Smooth muscle cell (in vitro differentiated cells): Measurements from ENCODE around the gene PRSS27. TPM values are rescaled to one million over a fixed set of nuclear protein-coding genes. Genes with fewer than 3 reads are reported as not detected.
"Not testable (repeated sequence)": the region's sequence is repeated elsewhere in the genome, so short reads cannot be mapped to it uniquely, and the experiment has no call there.

Experiments used
- DNase-seq: peaks from one replicate; lab custom pipeline; 2025; ENCODE audit not compliant: unreplicated experiment; lab: John Stamatoyannopoulos, UW
- H2AFZ ChIP-seq: fragments of 200-600 bp; sonication (generic); 2 replicates; pipeline ENCODE4 v1.6.0; 2016; ENCODE audit warnings: antibody characterized with exemption, low read depth, mild to moderate bottlenecking
- H3F3A ChIP-seq: fragments of 200-600 bp; sonication (generic); 2 replicates; pipeline ENCODE4 v1.6.0; 2017; ENCODE audit warnings: antibody characterized with exemption, low read depth
- H3K27ac ChIP-seq: fragments of 200-600 bp; sonication (generic); 2 replicates; pipeline ENCODE4 v1.5.1; 2016; ENCODE audit warnings: low read depth, mild to moderate bottlenecking
- H3K27me3 ChIP-seq: fragments of 200-600 bp; sonication (generic); 2 replicates; pipeline ENCODE4 v1.6.1; 2016; ENCODE audit warnings: low read depth, mild to moderate bottlenecking
- H3K36me3 ChIP-seq: fragments of 200-600 bp; sonication (generic); 2 replicates; pipeline ENCODE4 v1.5.1; 2016; ENCODE audit warnings: low read depth
- H3K4me1 ChIP-seq: fragments of 200-600 bp; sonication (generic); 2 replicates; pipeline ENCODE4 v1.5.1; 2016; ENCODE audit warnings: low read depth
- H3K4me2 ChIP-seq: fragments of 200-600 bp; sonication (generic); 2 replicates; pipeline ENCODE4 v1.6.0; 2016; ENCODE audit warnings: mild to moderate bottlenecking
- H3K4me3 ChIP-seq: fragments of 200-600 bp; sonication (generic); 2 replicates; pipeline ENCODE4 v1.5.1; 2016; ENCODE audit warnings: mild to moderate bottlenecking
- H3K79me2 ChIP-seq: fragments of 200-600 bp; sonication (generic); 2 replicates; pipeline ENCODE4 v1.6.0; 2016; ENCODE audit warnings: low read depth, mild to moderate bottlenecking
- H3K9ac ChIP-seq: fragments of 200-600 bp; sonication (generic); 2 replicates; pipeline ENCODE4 v1.6.0; 2016; ENCODE audit warnings: low read depth
- H3K9me3 ChIP-seq: fragments of 200-600 bp; sonication (generic); replicated peaks from 2 replicates; pipeline ENCODE4 v1.5.1; 2016; ENCODE audit warnings: low read depth
- H4K20me1 ChIP-seq: fragments of 200-600 bp; sonication (generic); 2 replicates; pipeline ENCODE4 v1.6.0; 2016; ENCODE audit warnings: low read depth
- CTCF ChIP-seq: fragments of 200-600 bp; sonication (generic); IDR thresholded peaks from 2 replicates; pipeline ENCODE4 v1.5.1; 2017; ENCODE audit warnings: borderline replicate concordance, mild to moderate bottlenecking, antibody characterized with exemption; ENCODE audit not compliant: insufficient read depth, poor library complexity, severe bottlenecking
- WGBS: methylation state at CpG from one replicate; pipeline ENCODE4 v1.1.7; 2016; ENCODE audit warnings: low lambda C conversion rate; 5-methylcytosine and 5-hydroxymethylcytosine counted together
- polyA plus RNA-seq: library from polyadenylated mRNA; unstranded; fragments of >200 nt; fragmentation: Nextera tagmentation; extraction: Ambion mirVana; gene quantifications from 2 replicates; pipeline ENCODE4 v1.2.1, GENCODE V29; 2016
- total RNA-seq: library from RNA; depleted of rRNA; stranded (reverse); fragments of >200 nt; gene quantifications from 2 replicates; pipeline ENCODE4 v1.2.3, GENCODE V29; 2014

The PRSS27 gene
- total and polyA plus RNA-seq, 2 experiments from 2014 or later, result 0.63 to 3.3 TPM

GRCh38 chr16:2698965-2699750, 20.9 kb downstream of the PRSS27 start:
- no peak for DNase-seq
- H3K9me3 ChIP-seq, result no peaks in the 10 kb centered on the region
- no peak overlapping the region for H2AFZ ChIP-seq
- peaks cover 49% of the 10 kb centered on the region for H4K20me1 ChIP-seq
- WGBS, result 97% methylated on average over 32 of the region's 32 CpGs
- no peak overlapping the region for H3K4me3 ChIP-seq
- H3K79me2 ChIP-seq, result no peaks in the 10 kb centered on the region
- TF ChIP-seq CTCF, result no peak
- no peaks in the 10 kb centered on the region for H3K27me3 ChIP-seq
- no peaks in the 10 kb centered on the region for H3K36me3 ChIP-seq
- H3K27ac ChIP-seq, result no peak overlapping the region
- H3K9ac ChIP-seq, result no peak overlapping the region
- H3K4me1 ChIP-seq, result no peaks in the 10 kb centered on the region
- H3F3A ChIP-seq, result no peaks in the 10 kb centered on the region
- no peak overlapping the region for H3K4me2 ChIP-seq

- no peaks in the 10 kb centered on the region for H3K36me3 ChIP-seq
- no peak overlapping the region for H3K4me3 ChIP-seq
- H3K9ac ChIP-seq, result no peak overlapping the region
- H3K27me3 ChIP-seq, result no peaks in the 10 kb centered on the region
- H3K27ac ChIP-seq, result no peak overlapping the region
- H3F3A ChIP-seq, result no peaks in the 10 kb centered on the region
- no peaks in the 10 kb centered on the region for H3K9me3 ChIP-seq
- H3K4me2 ChIP-seq, result no peak overlapping the region
- H3K79me2 ChIP-seq, result peaks cover 3% of the 10 kb centered on the region
- H4K20me1 ChIP-seq, result peaks cover 45% of the 10 kb centered on the region
- WGBS, result 96% methylated on average over 25 of the region's 28 CpGs
- no peak overlapping the region for H2AFZ ChIP-seq
- DNase-seq, result no peak
- TF ChIP-seq CTCF, result no peak
- no peaks in the 10 kb centered on the region for H3K4me1 ChIP-seq
Observed at GRCh38 chr16:2698103-2698870, 21.7 kb downstream of the PRSS27 start.

GRCh38 chr16:2697401-2697948, 22.5 kb downstream of the PRSS27 start:
- H4K20me1 ChIP-seq, result peaks cover 45% of the 10 kb centered on the region
- H3K79me2 ChIP-seq, result peaks cover 5% of the 10 kb centered on the region
- TF ChIP-seq CTCF, result no peak
- DNase-seq, result no peak
- no peak overlapping the region for H3K4me3 ChIP-seq
- H3K4me2 ChIP-seq, result no peak overlapping the region
- H3F3A ChIP-seq, result no peaks in the 10 kb centered on the region
- no peak overlapping the region for H2AFZ ChIP-seq
- WGBS, result 96% methylated on average over 17 of the region's 17 CpGs
- H3K27me3 ChIP-seq, result no peaks in the 10 kb centered on the region
- no peaks in the 10 kb centered on the region for H3K4me1 ChIP-seq
- no peaks in the 10 kb centered on the region for H3K36me3 ChIP-seq
- H3K9ac ChIP-seq, result no peak overlapping the region
- H3K27ac ChIP-seq, result no peak overlapping the region
- no peaks in the 10 kb centered on the region for H3K9me3 ChIP-seq

GRCh38 chr16:2696601-2697250, 23.3 kb downstream of the PRSS27 start:
- not testable (repeated sequence) for H3K27ac ChIP-seq, DNase-seq, H3K9me3 ChIP-seq, H3K9ac ChIP-seq, H3F3A ChIP-seq, H3K27me3 ChIP-seq, H3K4me2 ChIP-seq, H3K4me1 ChIP-seq, H3K36me3 ChIP-seq, H3K4me3 ChIP-seq, H2AFZ ChIP-seq
- WGBS, result 96% methylated on average over 32 of the region's 37 CpGs
- Histone ChIP-seq H4K20me1 (peaks cover 52% of the 10 kb centered on the region), H3K79me2 (peaks cover 12% of the 10 kb centered on the region)
